Measurements from ENCODE around the gene CUL4B.
"Not testable (repeated sequence)": the region's sequence is repeated elsewhere in the genome, so short reads cannot be mapped to it uniquely, and the experiment has no call there.

Gene CUL4B

GRCh38 chrX:120485638-120486520, 74.9 kb downstream of the CUL4B start:
- Histone ChIP-seq H3K27me3 (no peaks in the 10 kb centered on the region), H3K27ac (peak overlapping the region; percentile 66 to 85), H3K4me3 (peak overlapping the region; percentile 57 to 60), H3K4me1 (no peaks in the 10 kb centered on the region), H3K9me3 (no peaks in the 10 kb centered on the region), H3K36me3 (no peaks in the 10 kb centered on the region)
- TF ChIP-seq CTCF (IDR thresholded peaks at IDR 0.05), result peak; percentile 46 to 51
- intact Hi-C loops (cut with DNase I; ENCODE audit: low total_unique reads), result no loop called here
- DNase-seq, result peak; percentile 71 to 82

- no peak for DNase-seq
- no peaks in the 10 kb centered on the region for H3K9me3 ChIP-seq
- H3K27ac ChIP-seq, result peak overlapping the region; percentile 66 to 85
- no peaks in the 10 kb centered on the region for H3K27me3 ChIP-seq
- TF ChIP-seq CTCF (IDR thresholded peaks at IDR 0.05), result no peak
- intact Hi-C loops (cut with DNase I; ENCODE audit: low total_unique reads), result no loop called here
- H3K4me1 ChIP-seq, result no peaks in the 10 kb centered on the region
- peak overlapping the region; percentile 57 to 60 for H3K4me3 ChIP-seq
- H3K36me3 ChIP-seq, result no peaks in the 10 kb centered on the region
Measured at GRCh38 chrX:120485315-120485637, 75.5 kb downstream of the CUL4B start.

- Histone ChIP-seq H3K27me3 (no peaks in the 10 kb centered on the region), H3K4me1 (no peaks in the 10 kb centered on the region), H3K27ac (no peak overlapping the region), H3K4me3 (no peak overlapping the region), H3K36me3 (no peaks in the 10 kb centered on the region), H3K9me3 (no peaks in the 10 kb centered on the region)
- no peak for TF ChIP-seq CTCF (IDR thresholded peaks at IDR 0.05)
- intact Hi-C loops (cut with DNase I; ENCODE audit: low total_unique reads), result no loop called here
- DNase-seq, result no peak
Measured at GRCh38 chrX:120477453-120477852, 83.3 kb downstream of the CUL4B start.

- TF ChIP-seq CTCF (IDR thresholded peaks at IDR 0.05), result no peak
- H3K9me3 ChIP-seq, result no peaks in the 10 kb centered on the region
- H3K36me3 ChIP-seq, result no peaks in the 10 kb centered on the region
- no peaks in the 10 kb centered on the region for H3K4me1 ChIP-seq
- intact Hi-C loops (cut with DNase I; ENCODE audit: low total_unique reads), result no loop called here
- no peak overlapping the region for H3K4me3 ChIP-seq
- no peak overlapping the region for H3K27ac ChIP-seq
- DNase-seq, result no peak
- H3K27me3 ChIP-seq, result no peaks in the 10 kb centered on the region
Measured at GRCh38 chrX:120476714-120477113, 84.0 kb downstream of the CUL4B start.

- DNase-seq; H3K27me3 ChIP-seq; H3K27ac ChIP-seq; intact Hi-C loops (cut with DNase I; ENCODE audit: low total_unique reads); H3K9me3 ChIP-seq; H3K4me1 ChIP-seq; H3K36me3 ChIP-seq; H3K4me3 ChIP-seq: not testable (repeated sequence)
- TF ChIP-seq CTCF (IDR thresholded peaks at IDR 0.05), result peak; percentile 38 to 48
Measured at GRCh38 chrX:120475447-120475846, 85.3 kb downstream of the CUL4B start.

Data from tibial artery (tissue), 4 donors.